B cell (primary cell): ENCODE data around the gene SCUBE1. TPM values are rescaled to one million over a fixed set of nuclear protein-coding genes. Genes with fewer than 3 reads are reported as not detected.

Experiments
- ATAC-seq: fragments of 200-7000 bp; cut with Tn5 transposase; one replicate; pipeline ENCODE4 v1.10.0; 2021; ENCODE audit warnings: low read depth, mild to moderate bottlenecking, moderate number of reproducible peaks, moderate library complexity
- CTCF ChIA-PET: fragments of 350-600 bp; sonication (Branson Sonifier 250); formaldehyde crosslinking; loops from one replicate; lab custom pipeline; 2021; ENCODE audit warnings: antibody characterized with exemption, inconsistent platforms; lab: Charles Lee
- POLR2A ChIA-PET: fragments of 350-600 bp; sonication (Branson Sonifier 250); formaldehyde crosslinking; loops from one replicate; lab custom pipeline; 2021; ENCODE audit warnings: antibody characterized with exemption; lab: Charles Lee
- DNase-seq: peaks from one replicate; pipeline ENCODE4 v3.0.0; 2013
- H2AFZ ChIP-seq: 2 replicates; pipeline ENCODE4 v1.6.1; 2012; ENCODE audit warnings: mild to moderate bottlenecking, low read depth, low read length; ENCODE audit not compliant: insufficient read depth, poor library complexity, severe bottlenecking
- H3K27ac ChIP-seq, 2 donors: 1 replicate in 1 of 2; 2 replicates in 1 of 2; pipeline ENCODE4 v1.5.1; 2012 to 2013; ENCODE audit warnings: low read length in 2 of 2, mild to moderate bottlenecking in 2 of 2, moderate library complexity in 1 of 2
- H3K27me3 ChIP-seq, 4 experiments: fragments of 200-600 bp in 1 of 4; sonication (generic) in 1 of 4; replicated peaks in 1 of 4; 1 replicate in 2 of 4; 2 replicates in 2 of 4; pipeline versions ENCODE4 v1.6.1 to v1.7.0; 2013 to 2016; ENCODE audit warnings: low read length in 3 of 4, mild to moderate bottlenecking in 2 of 4, mixed read lengths in 1 of 4, moderate library complexity in 1 of 4; ENCODE audit not compliant: insufficient read depth in 4 of 4, control insufficient read depth in 3 of 4; ENCODE audit errors: control extremely low read depth in 1 of 4
- H3K36me3 ChIP-seq, 2 experiments: replicated peaks in 1 of 2; 1 replicate in 1 of 2; 2 replicates in 1 of 2; pipeline versions ENCODE4 v1.6.1 to v1.7.1; 2013; ENCODE audit warnings: low read length in 1 of 2; ENCODE audit not compliant: insufficient read depth in 2 of 2, control insufficient read depth in 1 of 2; ENCODE audit errors: control extremely low read depth in 1 of 2, extremely low read depth in 1 of 2
- H3K4me1 ChIP-seq, 2 donors: fragments of 200-600 bp in 1 of 2; sonication (generic) in 1 of 2; 1 replicate in 1 of 2; 2 replicates in 1 of 2; pipeline versions ENCODE4 v1.5.1 to v1.6.1; 2013 to 2017; ENCODE audit warnings: low read length in 2 of 2; ENCODE audit not compliant: control insufficient read depth in 2 of 2, insufficient read depth in 2 of 2
- H3K4me2 ChIP-seq: replicated peaks from 2 replicates; pipeline ENCODE3; 2012; ENCODE audit warnings: mild to moderate bottlenecking, low read depth, low read length; ENCODE audit not compliant: poor library complexity, severe bottlenecking
- H3K4me3 ChIP-seq, 5 experiments: fragments of 200-600 bp in 1 of 5; sonication (generic) in 1 of 5; 1 replicate in 3 of 5; 2 replicates in 2 of 5; pipeline versions ENCODE4 v1.5.1 to v1.7.0; 2011 to 2016; ENCODE audit warnings: low read length in 4 of 5, mild to moderate bottlenecking in 4 of 5, low read depth in 2 of 5, control low read depth in 1 of 5, moderate library complexity in 1 of 5; ENCODE audit not compliant: insufficient read depth in 1 of 5; ENCODE audit errors: control extremely low read depth in 1 of 5, extremely low read depth in 1 of 5
- H3K79me2 ChIP-seq: fragments of 200-600 bp; sonication (generic); one replicate; pipeline ENCODE4 v1.6.0; 2016; ENCODE audit warnings: low read length; ENCODE audit not compliant: control insufficient read depth, insufficient read depth
- H3K9ac ChIP-seq: fragments of 200-600 bp; sonication (generic); 2 replicates; pipeline ENCODE4 v1.6.1; 2017; ENCODE audit warnings: mild to moderate bottlenecking, low read length, moderate library complexity
- H3K9me3 ChIP-seq, 3 donors: one replicate each; pipeline versions ENCODE4 v1.6.1 to v1.7.1; 2013; ENCODE audit warnings: low read length in 2 of 3; ENCODE audit not compliant: control insufficient read depth in 2 of 3, insufficient read depth in 1 of 3; ENCODE audit errors: control extremely low read depth in 1 of 3
- H4K20me1 ChIP-seq: 2 replicates; pipeline ENCODE4 v1.6.0; 2012; ENCODE audit warnings: mild to moderate bottlenecking, low read length; ENCODE audit not compliant: insufficient read depth, control insufficient read depth, poor library complexity, severe bottlenecking
- H3K27ac Mint-ChIP-seq: one replicate; pipeline ENCODE4 v1.8.0; 2021; ENCODE audit warnings: mixed read lengths
- H3K27me3 Mint-ChIP-seq: one replicate; pipeline ENCODE4 v1.8.0; 2021; ENCODE audit warnings: mixed read lengths
- H3K4me1 Mint-ChIP-seq: one replicate; pipeline ENCODE4 v1.8.0; 2021; ENCODE audit warnings: mixed read lengths
- H3K4me3 Mint-ChIP-seq: one replicate; pipeline ENCODE4 v1.8.0; 2021; ENCODE audit warnings: mixed read lengths
- H3K9me3 Mint-ChIP-seq: one replicate; pipeline ENCODE4 v1.8.0; 2022; ENCODE audit warnings: mixed read lengths; ENCODE audit not compliant: insufficient read depth
- EZH2 ChIP-seq: IDR thresholded peaks from 2 replicates; pipeline ENCODE4 v1.6.1; 2012; ENCODE audit warnings: borderline replicate concordance, low read depth, mild to moderate bottlenecking, moderate library complexity, low read length; ENCODE audit not compliant: insufficient read depth, poor library complexity, severe bottlenecking
- WGBS: methylation state at CpG from one replicate; pipeline ENCODE4 v1.1.5; 2013; ENCODE audit warnings: missing lambda C conversion rate; ENCODE audit not compliant: insufficient coverage; 5-methylcytosine and 5-hydroxymethylcytosine counted together
- intact Hi-C: fragments of 100-400 bp; cut with micrococcal nuclease; formaldehyde crosslinking; loops from one replicate; pipeline ENCODE4 v1.10.0; 2022
- polyA plus RNA-seq: library from polyadenylated mRNA; depleted of rRNA; stranded (reverse); fragments of >200 nt; gene quantifications from 2 replicates; pipeline ENCODE4 v1.2.3, GENCODE V29; 2012
- total RNA-seq, 2 donors: library from RNA; stranded (reverse); fragments of 120-200 nt in 1 of 2; gene quantifications; 1 replicate in 1 of 2; 2 replicates in 1 of 2; pipeline versions ENCODE4 v1.2.3 to v1.2.4, GENCODE V29; 2013 to 2022
- TF ChIP-seq, protein P1 (sequence below): fragments of 200-600 bp; IDR thresholded peaks from one replicate; pipeline ENCODE4 v1.8.0; 2022; ENCODE audit warnings: antibody characterized with exemption, mild to moderate bottlenecking

Gene SCUBE1
- total and polyA plus RNA-seq, 2 donors (not counting 1 experiment from before 2014, with no cell fraction given): not detected

DNA sequence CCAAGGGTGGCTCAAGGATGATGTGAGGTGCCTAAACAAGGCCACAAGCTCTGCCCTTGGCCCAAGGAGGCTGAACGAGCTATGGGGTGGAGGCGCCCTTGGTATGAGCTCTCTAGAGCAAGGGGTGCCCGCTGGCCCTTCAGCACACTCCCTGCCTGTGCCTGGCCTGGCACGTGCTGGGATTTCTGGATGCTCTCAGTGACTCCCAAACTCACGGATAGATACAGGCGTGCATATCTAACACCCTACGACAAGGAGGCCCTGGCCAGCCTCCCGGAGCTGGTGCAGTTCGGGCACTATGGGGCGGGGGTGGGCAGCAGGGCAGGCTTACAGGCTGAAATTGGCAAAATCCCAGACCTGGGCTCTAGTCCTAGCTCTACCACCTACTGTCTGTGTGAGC is 30.6 kb downstream of the SCUBE1 start:
- no peak overlapping the region for H2AFZ ChIP-seq
- Mint-ChIP-seq H3K27ac (no peak overlapping the region), H3K4me1 (no peaks in the 10 kb centered on the region), H3K27me3 (peaks cover 36% of the 10 kb centered on the region), H3K4me3 (no peak overlapping the region), H3K9me3 (no peaks in the 10 kb centered on the region)
- ChIA-PET CTCF (interaction anchor here (1.2 kb wide), 1 partner anchor 34 kb away, joined by 3 read pairs; no protein-coding TSS in a partner anchor), POLR2A (no interaction called here)
- WGBS: 90% methylated on average over 10 of the region's 10 CpGs
- no peaks in the 10 kb centered on the region for H3K4me1 ChIP-seq
- no peaks in the 10 kb centered on the region for H3K9me3 ChIP-seq
- H4K20me1 ChIP-seq: no peaks in the 10 kb centered on the region
- TF ChIP-seq, protein P1, sequence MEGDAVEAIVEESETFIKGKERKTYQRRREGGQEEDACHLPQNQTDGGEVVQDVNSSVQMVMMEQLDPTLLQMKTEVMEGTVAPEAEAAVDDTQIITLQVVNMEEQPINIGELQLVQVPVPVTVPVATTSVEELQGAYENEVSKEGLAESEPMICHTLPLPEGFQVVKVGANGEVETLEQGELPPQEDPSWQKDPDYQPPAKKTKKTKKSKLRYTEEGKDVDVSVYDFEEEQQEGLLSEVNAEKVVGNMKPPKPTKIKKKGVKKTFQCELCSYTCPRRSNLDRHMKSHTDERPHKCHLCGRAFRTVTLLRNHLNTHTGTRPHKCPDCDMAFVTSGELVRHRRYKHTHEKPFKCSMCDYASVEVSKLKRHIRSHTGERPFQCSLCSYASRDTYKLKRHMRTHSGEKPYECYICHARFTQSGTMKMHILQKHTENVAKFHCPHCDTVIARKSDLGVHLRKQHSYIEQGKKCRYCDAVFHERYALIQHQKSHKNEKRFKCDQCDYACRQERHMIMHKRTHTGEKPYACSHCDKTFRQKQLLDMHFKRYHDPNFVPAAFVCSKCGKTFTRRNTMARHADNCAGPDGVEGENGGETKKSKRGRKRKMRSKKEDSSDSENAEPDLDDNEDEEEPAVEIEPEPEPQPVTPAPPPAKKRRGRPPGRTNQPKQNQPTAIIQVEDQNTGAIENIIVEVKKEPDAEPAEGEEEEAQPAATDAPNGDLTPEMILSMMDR: no peak
- no peak for TF ChIP-seq EZH2
- H3K36me3 ChIP-seq: no peaks in the 10 kb centered on the region
- H3K4me2 ChIP-seq: no peak overlapping the region
- no peaks in the 10 kb centered on the region for H3K27me3 ChIP-seq
- H3K4me3 ChIP-seq: no peak overlapping the region
- H3K79me2 ChIP-seq: no peaks in the 10 kb centered on the region
- H3K27ac ChIP-seq: no peak overlapping the region
- intact Hi-C loops: no loop called here
- no peak overlapping the region for H3K9ac ChIP-seq
- DNase-seq: no peak
- no peak for ATAC-seq

DNA sequence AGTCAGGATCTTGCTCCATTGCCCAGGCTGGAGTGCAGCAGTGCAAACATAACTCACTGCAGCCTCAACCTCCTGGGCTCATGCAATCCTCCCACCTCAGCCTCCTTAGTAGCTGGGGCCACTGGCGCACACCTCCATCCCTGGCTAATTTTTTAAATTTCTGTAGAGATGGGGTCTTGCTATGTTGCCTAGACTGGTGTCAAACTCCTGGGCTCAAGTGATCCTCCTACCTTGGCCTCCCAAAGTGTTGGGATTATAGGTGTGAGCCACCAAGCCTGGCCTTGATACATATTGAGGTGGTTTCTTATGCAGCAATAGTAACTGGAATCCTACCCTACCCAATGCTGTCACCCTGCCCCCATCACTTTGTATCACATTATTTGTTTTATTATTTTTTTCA is 32.4 kb downstream of the SCUBE1 start:
- Mint-ChIP-seq H3K9me3 (no peaks in the 10 kb centered on the region), H3K27me3 (peaks cover 44% of the 10 kb centered on the region), H3K27ac (no peak overlapping the region), H3K4me3 (no peak overlapping the region), H3K4me1 (no peaks in the 10 kb centered on the region)
- no peaks in the 10 kb centered on the region for H3K9me3 ChIP-seq
- ChIA-PET POLR2A (no interaction called here), CTCF (no interaction called here)
- no peak overlapping the region for H2AFZ ChIP-seq
- ATAC-seq: no peak
- TF ChIP-seq EZH2: no peak
- TF ChIP-seq, protein P1: no peak
- no peak overlapping the region for H3K27ac ChIP-seq
- no peaks in the 10 kb centered on the region for H4K20me1 ChIP-seq
- no peaks in the 10 kb centered on the region for H3K79me2 ChIP-seq
- H3K27me3 ChIP-seq: no peaks in the 10 kb centered on the region
- H3K36me3 ChIP-seq: no peaks in the 10 kb centered on the region
- intact Hi-C loops: no loop called here
- H3K4me3 ChIP-seq: no peak overlapping the region
- WGBS: no CpG with 5 or more reads among the region's 1 CpG
- H3K9ac ChIP-seq: no peak overlapping the region
- no peak overlapping the region for H3K4me2 ChIP-seq
- no peak for DNase-seq
- no peaks in the 10 kb centered on the region for H3K4me1 ChIP-seq
